Measurements from ENCODE around the gene ARHGAP9.

ARHGAP9 gene

GRCh38 chr12:57451233-57451778 is 28.4 kb downstream of the ARHGAP9 start:
- H3K27me3 ChIP-seq (ENCODE audit: low read length): no peaks in the 10 kb centered on the region
- H3K27ac ChIP-seq (ENCODE audit: low read depth, low read length): no peak overlapping the region
- H3K4me2 ChIP-seq (ENCODE audit: low read depth, low read length, poor library complexity, severe bottlenecking): no peak overlapping the region
- H3K4me3 ChIP-seq (ENCODE audit: insufficient read depth, low read length, poor library complexity, severe bottlenecking): no peak overlapping the region
- no peak overlapping the region for H3K9ac ChIP-seq (ENCODE audit: low read length)
- no peaks in the 10 kb centered on the region for H4K20me1 ChIP-seq (ENCODE audit: low read depth, low read length)
- H2AFZ ChIP-seq (ENCODE audit: low read depth, low read length, severe bottlenecking): no peak overlapping the region
- no peaks in the 10 kb centered on the region for H3K79me2 ChIP-seq (ENCODE audit: insufficient read depth, low read length)
- TF ChIP-seq EZH2phosphoT487 (conservative IDR thresholded peaks at IDR 0.05; ENCODE audit: low read length) (no peak), CTCF (IDR thresholded peaks at IDR 0.05; ENCODE audit: insufficient read depth, low read length, poor library complexity, severe bottlenecking) (no peak)
- H3K9me3 ChIP-seq (ENCODE audit: insufficient read depth, low read length): no peaks in the 10 kb centered on the region
- no peaks in the 10 kb centered on the region for H3F3A ChIP-seq (ENCODE audit: insufficient read depth)
- H3K36me3 ChIP-seq (ENCODE audit: low read length): no peaks in the 10 kb centered on the region
- no peaks in the 10 kb centered on the region for H3K9me2 ChIP-seq (replicated peaks; ENCODE audit: insufficient read depth, low read length)

GRCh38 chr12:57450057-57450456 is 29.6 kb downstream of the ARHGAP9 start:
- no peaks in the 10 kb centered on the region for H3K27me3 ChIP-seq (ENCODE audit: low read length)
- no peaks in the 10 kb centered on the region for H3K36me3 ChIP-seq (ENCODE audit: low read length)
- no peak overlapping the region for H3K4me2 ChIP-seq (ENCODE audit: low read depth, low read length, poor library complexity, severe bottlenecking)
- no peaks in the 10 kb centered on the region for H3K79me2 ChIP-seq (ENCODE audit: insufficient read depth, low read length)
- no peak overlapping the region for H3K9ac ChIP-seq (ENCODE audit: low read length)
- H4K20me1 ChIP-seq (ENCODE audit: low read depth, low read length): no peaks in the 10 kb centered on the region
- no peak overlapping the region for H3K4me3 ChIP-seq (ENCODE audit: insufficient read depth, low read length, poor library complexity, severe bottlenecking)
- H3K9me3 ChIP-seq (ENCODE audit: insufficient read depth, low read length): no peaks in the 10 kb centered on the region
- H2AFZ ChIP-seq (ENCODE audit: low read depth, low read length, severe bottlenecking): no peak overlapping the region
- no peak overlapping the region for H3K27ac ChIP-seq (ENCODE audit: low read depth, low read length)
- TF ChIP-seq CTCF (IDR thresholded peaks at IDR 0.05; ENCODE audit: insufficient read depth, low read length, poor library complexity, severe bottlenecking) (no peak), EZH2phosphoT487 (conservative IDR thresholded peaks at IDR 0.05; ENCODE audit: low read length) (no peak)
- H3F3A ChIP-seq (ENCODE audit: insufficient read depth): peaks cover 4% of the 10 kb centered on the region; the same call in 1 of the 2 replicates
- no peaks in the 10 kb centered on the region for H3K9me2 ChIP-seq (replicated peaks; ENCODE audit: insufficient read depth, low read length)

GRCh38 chr12:57449375-57449774 is 30.3 kb downstream of the ARHGAP9 start:
- H3K27me3 ChIP-seq (ENCODE audit: low read length): no peaks in the 10 kb centered on the region
- no peak for TF ChIP-seq CTCF (IDR thresholded peaks at IDR 0.05; ENCODE audit: insufficient read depth, low read length, poor library complexity, severe bottlenecking)
- no peak for TF ChIP-seq EZH2phosphoT487 (conservative IDR thresholded peaks at IDR 0.05; ENCODE audit: low read length)
- H3F3A ChIP-seq (ENCODE audit: insufficient read depth): peaks cover 7% of the 10 kb centered on the region; the same call in 1 of the 2 replicates
- H3K9me3 ChIP-seq (ENCODE audit: insufficient read depth, low read length): no peaks in the 10 kb centered on the region
- no peaks in the 10 kb centered on the region for H3K9me2 ChIP-seq (replicated peaks; ENCODE audit: insufficient read depth, low read length)
- H4K20me1 ChIP-seq (ENCODE audit: low read depth, low read length): no peaks in the 10 kb centered on the region
- H3K27ac ChIP-seq (ENCODE audit: low read depth, low read length): no peak overlapping the region
- no peak overlapping the region for H3K4me3 ChIP-seq (ENCODE audit: insufficient read depth, low read length, poor library complexity, severe bottlenecking)
- H2AFZ ChIP-seq (ENCODE audit: low read depth, low read length, severe bottlenecking): no peak overlapping the region
- no peaks in the 10 kb centered on the region for H3K79me2 ChIP-seq (ENCODE audit: insufficient read depth, low read length)
- H3K9ac ChIP-seq (ENCODE audit: low read length): no peak overlapping the region
- no peaks in the 10 kb centered on the region for H3K36me3 ChIP-seq (ENCODE audit: low read length)
- no peak overlapping the region for H3K4me2 ChIP-seq (ENCODE audit: low read depth, low read length, poor library complexity, severe bottlenecking)

Measured in SU-DHL-6 (cell line).